NCI-H345 treated with DMSO at 0.1 percent for 48 hours (cell line): ENCODE data around the gene C2orf66.

ENCODE experiments used
- DNase-seq: peaks from one replicate; lab custom pipeline; 2025; ENCODE audit not compliant: unreplicated experiment; lab: John Stamatoyannopoulos, UW

The C2orf66 gene

DNA sequence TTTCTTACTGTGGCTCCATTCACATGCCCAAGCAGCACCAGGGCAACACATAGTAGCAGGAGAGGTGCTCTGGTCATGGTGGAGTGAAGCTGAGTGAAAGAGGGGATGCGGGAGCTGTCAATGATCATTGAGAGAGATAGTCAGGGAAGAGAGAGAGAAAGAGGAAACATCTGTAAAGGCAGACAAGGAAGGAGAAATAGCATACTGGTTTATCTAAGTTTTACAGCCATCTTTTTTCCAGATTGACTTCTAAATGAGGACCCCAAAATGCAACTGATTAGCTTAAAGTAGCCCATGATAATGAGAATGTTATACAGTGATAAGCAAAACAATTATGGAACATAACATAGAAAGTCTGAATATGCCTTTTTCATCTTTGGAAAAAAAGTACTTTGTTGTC is at the start of gene C2orf66:
TSS of gene C2orf66 (minus strand) at position 96 of the 400 bp plus-strand sequence. CDS start at position 77, 19 bp downstream.
- no peak for DNase-seq

DNA sequence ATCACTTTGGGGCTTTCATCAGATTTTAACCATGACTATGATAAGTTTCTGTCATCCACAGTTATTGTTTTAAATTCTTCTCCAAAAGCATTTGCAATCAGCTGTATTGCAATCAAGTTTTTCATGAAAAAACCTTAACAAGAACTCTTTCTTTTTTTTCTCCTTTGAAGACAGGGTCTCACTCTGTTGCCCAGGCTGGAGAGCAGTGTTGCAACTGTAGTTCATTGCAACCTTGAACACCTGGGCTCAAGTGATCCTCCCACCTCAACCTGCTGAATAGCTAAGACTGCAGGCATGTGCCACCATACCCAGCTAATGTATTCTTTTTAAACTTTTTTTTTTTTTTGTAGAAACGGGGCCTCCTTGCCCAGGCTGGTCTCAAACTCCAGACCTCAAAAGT is 45.5 kb upstream of the C2orf66 start:
- no peak for DNase-seq

DNA sequence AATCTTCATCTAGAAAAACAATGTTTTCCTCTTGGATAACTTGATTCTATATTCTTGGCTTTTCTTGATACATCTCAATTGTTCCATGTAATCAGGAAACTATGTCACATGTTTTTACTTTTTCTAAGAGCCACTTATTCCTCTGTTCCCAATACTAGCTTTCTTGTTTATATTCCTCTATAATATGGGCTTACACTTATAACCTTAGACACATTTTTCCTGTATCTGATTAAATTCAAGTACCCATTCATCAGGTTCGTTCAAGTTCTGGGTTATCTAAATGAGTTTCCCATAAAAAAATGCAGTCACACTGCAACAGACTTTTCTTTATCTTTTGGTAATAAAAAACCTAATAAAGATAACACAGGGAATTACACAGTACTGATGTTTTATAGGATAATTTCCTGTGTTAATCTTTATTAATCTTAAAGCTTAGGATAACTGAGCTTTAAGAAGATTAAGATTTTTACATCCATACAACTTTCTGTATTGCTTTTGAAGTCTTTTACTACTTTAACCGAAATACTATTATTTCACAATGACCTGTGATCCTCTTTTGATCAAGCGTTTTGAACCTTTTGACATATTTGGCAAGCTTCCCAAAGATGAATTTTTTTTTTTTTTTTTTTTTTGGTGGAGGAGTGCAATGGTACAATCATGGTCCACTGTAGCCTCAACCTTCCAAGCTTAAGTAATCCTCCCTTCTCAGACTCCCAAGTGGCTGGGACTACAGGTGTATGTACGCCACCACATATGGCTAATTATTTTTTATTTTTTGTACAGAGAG is 44.3 kb upstream of the C2orf66 start:
- no peak for DNase-seq

DNA sequence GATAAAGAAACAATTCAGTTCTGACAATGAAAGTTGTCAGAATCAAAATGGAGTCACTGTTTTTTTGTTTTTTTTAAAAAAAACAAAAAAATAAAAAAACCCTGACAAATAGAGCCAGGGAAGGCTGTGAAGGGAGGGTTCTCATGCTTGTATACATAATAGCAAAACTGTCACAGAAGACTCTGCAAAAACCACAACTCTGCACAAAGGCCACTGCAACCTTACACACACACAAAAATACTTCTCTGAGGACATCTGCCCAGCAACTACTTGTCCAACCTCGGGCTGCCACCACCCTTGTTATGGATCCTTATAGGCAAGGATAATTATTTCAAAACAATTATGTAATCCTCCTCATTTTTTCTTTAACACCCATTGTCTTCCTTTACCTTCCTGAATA is 41.9 kb upstream of the C2orf66 start:
- DNase-seq = no peak

DNA sequence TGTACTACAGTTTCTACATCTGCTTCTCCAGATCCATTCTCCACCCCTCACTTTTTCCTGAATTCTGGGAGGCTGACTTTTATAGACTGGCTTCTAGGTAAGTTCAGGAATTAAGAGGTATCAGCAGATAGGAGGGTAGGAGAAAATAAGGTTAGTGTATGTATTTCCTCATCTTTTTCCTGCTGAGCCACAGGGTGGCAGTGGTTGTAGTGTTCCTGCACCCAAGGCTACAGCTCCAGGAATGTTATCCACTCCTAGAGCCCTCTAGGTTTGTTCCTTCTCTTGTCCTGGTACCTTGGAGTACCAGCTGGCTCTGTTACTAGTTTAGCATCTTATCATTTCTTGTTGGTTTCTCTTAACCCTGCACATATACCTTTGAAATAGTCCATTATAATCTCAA is 40.7 kb upstream of the C2orf66 start:
- no peak for DNase-seq

DNA sequence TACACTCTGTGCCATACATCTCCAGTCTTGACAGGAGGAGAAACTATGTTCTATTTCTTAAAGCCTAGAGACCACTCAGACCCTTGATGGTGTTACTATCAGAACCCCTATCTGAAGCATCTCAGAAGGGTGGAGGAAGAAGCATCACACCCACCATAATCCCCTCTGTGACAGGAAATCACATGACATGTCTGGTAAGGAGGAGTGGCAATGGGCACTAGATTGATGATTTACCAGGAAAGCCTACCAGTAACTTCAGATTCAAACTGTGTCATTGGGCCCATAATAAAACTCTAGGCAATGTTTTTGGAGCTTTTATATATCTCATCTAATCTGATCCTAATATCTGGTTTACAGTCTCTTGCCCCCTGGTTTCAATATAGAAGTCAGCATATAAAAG is 37.1 kb upstream of the C2orf66 start:
- no peak for DNase-seq

DNA sequence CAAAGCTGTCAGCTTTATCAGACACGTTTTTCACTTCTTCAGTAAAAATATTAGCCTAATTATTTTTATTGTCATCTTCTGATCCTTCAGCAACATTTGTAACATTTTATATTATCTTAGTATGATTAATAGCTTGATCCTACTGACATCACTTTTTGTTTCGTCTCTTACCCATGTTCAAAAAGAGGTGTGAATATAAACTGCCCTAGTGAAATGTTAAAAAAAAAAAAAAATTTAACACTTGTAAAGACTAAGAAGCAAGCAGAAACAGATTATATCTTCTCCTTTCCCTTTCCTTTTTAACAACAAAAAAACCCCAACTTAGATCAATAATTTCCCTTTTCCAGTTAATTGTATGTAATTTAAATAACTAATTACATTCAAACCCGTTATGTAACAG is 36.2 kb upstream of the C2orf66 start:
- DNase-seq = no peak

DNA sequence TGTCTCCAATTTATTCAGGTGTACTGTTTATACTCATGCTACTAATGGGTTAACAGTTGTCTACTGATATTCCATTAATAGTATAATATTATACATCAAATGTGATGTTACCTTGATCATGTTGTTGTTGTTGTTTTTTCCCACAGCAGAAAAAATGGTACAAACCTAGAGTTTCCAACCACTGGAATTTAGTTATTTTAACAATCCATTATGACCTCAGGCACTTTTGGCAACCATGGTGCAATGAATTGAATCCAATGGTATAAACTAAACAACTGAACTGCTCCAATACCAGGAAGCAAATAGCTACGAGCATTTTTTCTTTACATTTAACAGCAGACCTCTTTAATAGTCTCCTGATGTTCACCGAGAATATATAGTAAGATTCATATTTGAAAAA is 31.0 kb upstream of the C2orf66 start:
- no peak for DNase-seq

DNA sequence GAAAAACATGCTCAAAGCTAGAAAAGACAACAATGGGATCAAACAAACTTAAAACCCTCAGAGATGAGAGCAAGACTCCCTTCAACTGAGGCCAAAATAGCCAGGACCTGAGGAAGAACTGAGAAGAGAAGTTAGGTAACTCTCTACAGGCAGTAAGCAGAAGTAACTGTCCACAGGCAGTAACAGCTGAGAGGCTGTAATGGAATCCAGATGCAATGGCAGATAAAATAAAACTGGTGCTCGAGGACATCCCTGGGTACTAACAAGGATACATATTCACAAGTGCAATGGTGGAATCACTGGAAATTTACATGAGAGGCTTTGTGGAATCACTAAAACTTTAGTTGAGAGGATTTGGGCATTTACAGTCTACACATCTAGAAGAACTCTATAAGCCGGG is 30.4 kb upstream of the C2orf66 start:
- DNase-seq = no peak

DNA sequence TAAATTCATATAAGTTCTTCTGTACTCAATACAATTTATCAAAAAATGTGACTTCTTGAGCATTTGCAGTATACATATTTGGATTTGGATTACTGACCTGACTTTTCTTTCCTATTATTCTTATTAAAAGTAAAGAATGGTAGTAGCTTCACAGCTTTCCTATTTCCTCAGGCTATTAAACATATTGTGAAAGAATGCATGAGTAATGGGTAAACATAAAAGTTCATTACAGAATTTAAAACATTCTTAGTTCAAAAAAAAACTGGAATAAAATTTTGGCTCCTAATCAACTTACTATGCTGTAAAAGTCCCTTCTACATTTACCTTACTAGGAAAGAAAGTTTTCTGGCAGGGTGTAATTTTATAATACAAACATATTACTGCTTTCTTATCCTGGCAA is 27.3 kb upstream of the C2orf66 start:
- no peak for DNase-seq

DNA sequence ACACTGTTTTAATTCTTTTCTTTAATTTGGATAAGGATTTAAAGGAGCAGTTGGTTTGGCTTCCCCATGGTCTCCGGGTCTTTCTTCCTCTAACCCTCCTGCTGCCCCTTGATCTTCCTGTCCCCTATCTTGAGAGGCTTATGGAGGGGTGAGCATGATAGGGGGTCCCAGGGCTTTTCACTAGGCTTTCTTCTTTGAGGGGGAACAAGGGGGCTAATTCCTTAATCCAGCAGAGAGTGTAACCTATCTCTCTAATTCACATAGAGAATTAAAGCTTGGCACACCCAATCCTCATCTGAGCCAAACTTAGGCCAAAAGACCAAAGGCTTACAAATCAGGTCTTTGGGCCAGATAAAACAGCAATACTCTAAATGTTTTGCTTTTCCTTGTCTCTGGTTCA is 21.5 kb upstream of the C2orf66 start:
- DNase-seq = no peak

DNA sequence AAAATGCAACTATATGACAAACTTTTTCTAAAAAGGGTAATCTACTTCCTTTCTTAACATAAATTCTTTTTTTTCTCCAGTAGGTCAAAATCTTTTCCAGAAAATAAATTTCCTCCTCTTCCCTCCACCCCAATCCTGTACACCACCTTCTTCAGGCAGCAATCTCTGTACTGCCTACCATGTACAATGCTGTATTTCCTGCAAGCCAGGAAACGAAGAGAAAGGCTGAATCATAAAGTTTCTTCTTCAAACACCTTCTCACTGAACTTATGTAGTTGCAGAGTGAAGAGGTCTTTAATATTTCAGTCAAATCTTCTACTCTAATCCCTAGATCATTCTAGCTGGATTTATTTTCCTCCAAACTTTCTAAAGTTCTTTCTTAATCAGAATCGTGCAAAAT is 18.2 kb upstream of the C2orf66 start:
- no peak for DNase-seq

DNA sequence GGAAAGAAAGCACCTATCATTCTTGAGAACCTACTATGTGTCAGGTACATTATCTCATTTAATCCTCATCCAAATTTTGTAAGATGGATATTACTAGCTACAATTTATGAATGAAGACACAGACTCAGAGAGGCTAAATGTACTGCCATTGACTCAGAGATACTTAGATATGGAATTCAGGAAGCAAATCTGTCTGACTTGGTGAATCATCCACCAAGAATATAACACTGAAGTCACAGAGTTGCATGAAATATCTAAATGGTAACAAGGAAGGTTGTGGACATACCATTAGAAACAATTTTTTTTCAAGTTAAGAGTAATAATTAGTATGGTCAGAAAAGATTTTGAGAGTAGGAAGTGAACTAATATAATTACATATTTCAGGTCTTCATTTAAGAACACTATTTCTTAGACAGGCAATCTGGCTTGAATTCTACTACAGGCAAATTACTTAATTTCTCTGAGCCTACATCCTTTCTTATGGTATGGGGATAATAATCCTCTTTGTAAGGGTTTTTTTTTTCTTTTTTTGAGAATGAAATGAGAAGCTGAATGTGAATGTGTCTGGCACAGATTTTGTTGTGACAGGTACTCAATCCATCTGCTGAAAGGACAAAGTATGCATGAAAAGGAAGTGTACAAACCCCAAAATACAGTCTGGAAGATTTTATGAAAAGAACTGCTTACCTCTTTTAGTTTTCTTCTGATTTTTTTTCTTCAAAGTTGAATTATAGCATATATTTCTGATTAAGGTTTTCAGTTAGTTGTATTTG is 14.8 kb upstream of the C2orf66 start:
- no peak for DNase-seq

DNA sequence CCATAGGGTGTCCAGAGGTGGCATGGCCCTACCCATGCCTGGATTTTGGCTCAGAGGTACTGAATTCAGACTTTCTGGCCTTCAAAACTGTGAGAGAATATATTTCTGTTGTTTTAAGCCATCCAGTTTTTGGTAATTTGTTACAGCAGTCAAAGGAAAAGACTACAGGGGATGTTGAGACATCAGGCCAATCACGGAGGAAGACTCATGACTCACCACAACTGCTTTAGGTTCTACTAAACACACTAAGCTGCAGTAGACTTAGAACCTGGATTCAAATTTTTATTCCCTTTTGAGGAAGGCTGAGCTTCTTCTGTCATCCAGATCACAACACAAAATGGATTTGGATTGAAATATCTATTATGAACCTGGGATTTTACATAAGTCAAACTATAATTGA is 12.0 kb upstream of the C2orf66 start:
- DNase-seq = no peak

DNA sequence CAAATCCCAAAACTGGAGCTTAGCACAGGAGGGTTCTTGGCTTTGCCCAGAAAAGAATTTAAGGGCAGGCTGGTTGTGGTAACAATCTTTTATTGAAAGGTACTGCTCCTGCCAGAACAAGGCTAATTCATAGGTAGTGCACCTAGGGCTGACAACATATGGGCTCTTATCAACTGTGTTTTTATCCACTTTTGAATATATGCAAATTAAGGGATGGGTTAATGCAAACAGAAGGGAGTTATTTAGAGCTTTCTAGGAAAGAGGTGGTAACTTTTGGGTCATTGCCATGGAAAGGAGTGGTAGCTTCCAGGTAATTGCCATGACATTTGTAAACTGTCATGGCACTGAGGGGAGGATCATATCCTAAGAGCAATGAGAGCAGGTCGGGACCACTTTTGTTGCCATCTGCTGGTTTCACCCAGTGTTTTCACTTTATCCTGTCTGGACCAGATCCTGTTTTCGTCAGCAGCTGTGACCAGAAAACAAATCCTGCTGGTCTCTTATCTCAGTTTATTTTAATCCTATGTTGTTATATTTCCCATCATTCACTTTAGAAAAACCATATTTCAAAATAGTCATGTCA is 981 bp downstream of the C2orf66 start:
- no peak for DNase-seq

DNA sequence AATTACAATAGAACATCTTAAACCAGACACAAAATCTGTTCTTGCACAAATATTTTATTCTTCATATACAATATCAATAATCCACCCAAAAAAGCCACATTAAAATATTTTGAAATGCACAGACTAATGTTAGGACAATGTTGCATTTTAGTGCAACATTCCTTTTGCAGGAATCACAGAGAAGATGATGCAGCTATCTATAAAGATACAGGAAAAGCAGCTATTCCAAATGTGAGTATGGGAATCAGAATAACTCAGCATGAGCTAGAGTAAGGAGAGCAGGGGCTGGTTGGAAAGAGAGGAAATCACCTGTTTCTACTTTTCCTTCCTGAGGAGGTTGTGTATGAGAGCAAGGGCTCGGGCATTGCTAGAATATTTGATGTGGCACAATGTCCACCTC is 4.8 kb downstream of the C2orf66 start:
- no peak for DNase-seq

DNA sequence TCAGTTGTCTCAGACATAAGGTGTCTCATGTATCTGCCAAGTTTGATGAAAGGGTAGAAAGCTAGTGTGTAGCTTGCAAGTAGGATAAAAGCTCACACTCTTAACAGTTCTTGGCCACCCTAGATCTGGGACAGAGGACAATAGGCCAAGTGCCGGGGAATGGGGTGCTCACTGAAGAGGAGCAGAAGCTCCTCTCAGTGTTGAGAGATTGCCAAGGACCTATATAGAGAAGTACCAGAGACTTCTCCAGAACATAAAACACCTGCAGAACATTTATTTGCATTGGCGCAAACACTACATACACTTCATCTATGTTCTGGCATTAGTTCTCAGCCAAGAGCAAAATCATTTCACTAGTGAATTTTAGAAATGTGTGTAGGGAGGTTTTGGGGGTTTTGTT is 6.8 kb downstream of the C2orf66 start:
- no peak for DNase-seq

DNA sequence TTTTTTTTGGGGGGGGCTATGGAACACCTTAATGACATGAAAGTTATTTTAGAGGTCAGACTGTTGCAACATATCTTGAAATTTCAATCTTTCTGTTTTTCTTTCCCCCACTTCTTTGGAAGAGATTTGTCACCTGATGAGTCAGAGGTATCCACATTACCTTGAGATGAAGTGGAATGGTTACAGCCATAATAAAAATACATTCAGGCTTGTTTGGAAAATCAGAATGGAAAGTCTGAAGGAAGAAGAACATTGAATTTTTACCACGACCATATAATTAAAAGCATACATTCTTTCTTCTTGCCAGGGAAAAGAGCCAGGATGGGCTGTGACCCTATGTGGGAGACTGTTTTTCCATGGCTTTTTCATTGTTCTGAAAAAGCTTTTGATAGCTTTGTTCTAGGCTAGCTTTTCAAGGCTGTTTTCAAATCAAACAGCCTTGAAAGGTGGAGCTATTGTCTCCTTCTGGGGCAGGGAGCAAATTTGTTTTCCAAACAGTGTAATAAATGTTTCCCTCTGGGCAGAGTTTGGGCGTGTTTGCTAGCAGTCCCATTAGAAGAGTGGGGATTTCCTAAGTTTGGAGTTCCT is 7.4 kb downstream of the C2orf66 start:
- no peak for DNase-seq

DNA sequence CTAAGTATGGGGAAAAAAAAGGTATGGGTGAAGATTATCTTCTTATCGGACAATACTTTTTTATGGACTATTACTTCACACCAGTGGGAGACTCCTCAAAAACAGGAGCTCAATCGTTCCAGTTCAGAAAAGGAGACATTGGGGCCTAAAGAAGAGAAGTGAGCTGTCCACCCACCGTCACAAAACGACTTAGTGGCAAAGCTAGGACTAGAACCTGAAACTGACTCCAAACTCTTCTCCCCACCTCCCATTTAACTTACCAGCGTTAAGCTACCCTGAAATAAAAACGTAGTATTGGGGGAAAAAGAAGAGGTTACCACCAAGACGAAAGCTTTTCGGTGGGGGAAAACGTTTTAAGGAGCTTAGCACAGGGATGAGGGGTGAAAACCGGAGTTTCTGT is 10.2 kb downstream of the C2orf66 start:
- no peak for DNase-seq

DNA sequence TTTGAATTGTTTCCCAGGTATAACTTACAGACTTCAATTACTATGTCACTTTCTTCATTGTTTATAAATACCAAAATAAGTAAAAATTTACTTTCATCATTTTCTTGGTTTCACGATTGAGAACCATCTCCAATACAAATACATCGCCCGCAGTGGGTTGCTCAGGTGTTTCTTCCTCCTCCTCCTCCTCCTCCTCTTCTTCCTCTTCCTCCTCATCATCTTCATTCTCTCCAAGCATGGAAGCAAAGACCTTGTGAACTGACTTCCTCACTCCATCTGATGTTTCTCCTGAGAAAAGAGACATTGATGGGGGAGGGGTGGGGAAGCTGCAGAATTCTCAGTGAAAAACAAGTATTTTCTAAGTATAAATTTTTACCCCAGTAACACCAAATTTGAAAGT is 16.3 kb downstream of the C2orf66 start:
- no peak for DNase-seq

DNA sequence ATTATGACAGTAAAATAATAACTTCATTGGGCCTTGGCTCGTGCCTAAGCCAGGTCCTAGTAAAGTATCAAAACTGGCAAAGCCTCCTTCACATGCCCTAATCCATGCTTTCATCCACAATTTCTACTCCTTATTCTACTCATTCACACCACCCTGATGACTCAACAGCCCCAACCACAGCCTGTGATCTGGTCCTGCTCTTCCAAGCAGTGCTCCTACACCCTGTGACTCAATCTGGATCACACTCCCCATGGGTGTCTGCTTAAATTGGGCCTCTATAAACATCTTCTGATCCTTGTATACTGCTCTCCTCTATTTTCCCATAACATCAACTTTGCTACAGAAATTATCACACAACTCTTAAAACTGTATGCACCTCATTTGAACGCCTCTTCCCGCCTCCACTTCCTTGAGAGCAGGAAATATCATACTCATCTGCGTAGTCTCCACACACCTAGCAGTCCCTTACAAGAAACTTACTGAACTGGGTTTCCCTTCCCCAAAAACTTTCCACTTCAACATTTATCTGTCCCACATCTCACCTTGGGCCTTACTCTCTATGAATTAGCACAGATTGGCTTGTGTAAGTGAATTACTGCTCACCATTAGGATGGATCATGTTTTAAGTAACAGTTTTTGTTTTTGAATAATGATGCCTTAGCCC is 25.6 kb downstream of the C2orf66 start:
- no peak for DNase-seq
